GM12864 (cell line): ENCODE data around the gene PADI2.

Experiments
- DNase-seq: peaks from one replicate; pipeline ENCODE4 v3.0.0-alpha.2; 2011; ENCODE audit warnings: low read depth
- H3K4me3 ChIP-seq: 2 replicates; pipeline ENCODE4 v1.5.1; 2011; ENCODE audit warnings: mild to moderate bottlenecking, low read depth, low read length, control low read depth
- TF ChIP-seq, protein P1 (sequence below): IDR thresholded peaks from 2 replicates; pipeline ENCODE4 v1.5.1; 2011; ENCODE audit warnings: low read depth, mild to moderate bottlenecking, moderate library complexity, low read length, control low read depth, inconsistent platforms; ENCODE audit errors: missing control alignments

PADI2 gene

DNA sequence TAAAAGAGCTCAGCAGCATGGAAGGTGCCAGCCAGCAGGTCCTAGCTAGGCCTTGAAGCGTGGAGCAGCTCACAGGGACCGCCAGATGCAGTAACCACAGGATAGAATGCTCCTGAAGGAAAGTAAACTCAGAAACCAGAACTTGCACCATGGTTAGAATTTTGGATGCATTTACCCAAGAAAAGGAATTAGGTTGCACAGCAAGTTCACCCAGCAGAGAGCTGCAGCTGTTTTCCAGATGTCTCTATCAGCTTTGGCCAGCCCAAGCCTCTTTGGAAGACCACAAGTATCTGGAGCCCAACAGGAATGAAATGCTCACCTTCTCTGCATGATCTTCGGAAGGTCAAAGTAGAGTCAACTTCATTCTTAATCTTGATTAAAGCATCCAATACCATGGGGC, 86.5 kb downstream of the PADI2 start:
- H3K4me3 ChIP-seq = no peak overlapping the region
- TF ChIP-seq, protein P1, sequence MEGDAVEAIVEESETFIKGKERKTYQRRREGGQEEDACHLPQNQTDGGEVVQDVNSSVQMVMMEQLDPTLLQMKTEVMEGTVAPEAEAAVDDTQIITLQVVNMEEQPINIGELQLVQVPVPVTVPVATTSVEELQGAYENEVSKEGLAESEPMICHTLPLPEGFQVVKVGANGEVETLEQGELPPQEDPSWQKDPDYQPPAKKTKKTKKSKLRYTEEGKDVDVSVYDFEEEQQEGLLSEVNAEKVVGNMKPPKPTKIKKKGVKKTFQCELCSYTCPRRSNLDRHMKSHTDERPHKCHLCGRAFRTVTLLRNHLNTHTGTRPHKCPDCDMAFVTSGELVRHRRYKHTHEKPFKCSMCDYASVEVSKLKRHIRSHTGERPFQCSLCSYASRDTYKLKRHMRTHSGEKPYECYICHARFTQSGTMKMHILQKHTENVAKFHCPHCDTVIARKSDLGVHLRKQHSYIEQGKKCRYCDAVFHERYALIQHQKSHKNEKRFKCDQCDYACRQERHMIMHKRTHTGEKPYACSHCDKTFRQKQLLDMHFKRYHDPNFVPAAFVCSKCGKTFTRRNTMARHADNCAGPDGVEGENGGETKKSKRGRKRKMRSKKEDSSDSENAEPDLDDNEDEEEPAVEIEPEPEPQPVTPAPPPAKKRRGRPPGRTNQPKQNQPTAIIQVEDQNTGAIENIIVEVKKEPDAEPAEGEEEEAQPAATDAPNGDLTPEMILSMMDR = no peak
- DNase-seq = no peak

GRCh38 chr1:17031436-17031835, 87.8 kb downstream of the PADI2 start:
- DNase-seq = no peak
- H3K4me3 ChIP-seq = no peak overlapping the region

DNA sequence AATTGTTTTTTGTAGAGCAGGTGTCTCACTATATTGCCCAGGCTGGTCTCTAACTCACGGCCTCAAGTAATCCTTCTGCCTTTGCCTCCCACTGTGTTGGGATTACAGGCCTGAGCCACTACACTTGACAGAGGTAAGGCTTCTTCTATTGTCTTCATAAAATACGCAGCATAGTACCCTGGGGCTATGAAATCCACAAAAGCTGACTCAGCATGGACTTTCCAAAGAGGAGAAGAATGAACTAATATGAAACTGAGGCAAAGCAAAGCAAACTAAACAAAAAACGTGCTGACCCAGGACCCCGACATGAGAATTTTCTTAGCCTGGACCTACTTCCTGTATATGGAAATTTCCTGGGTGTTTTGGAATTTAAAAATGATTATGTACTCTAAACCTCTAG, 89.0 kb downstream of the PADI2 start:
- no peak for DNase-seq
- TF ChIP-seq, protein P1 = no peak
- H3K4me3 ChIP-seq = no peak overlapping the region

More at GRCh38 chr1:17031436-17031835, 87.8 kb downstream of the PADI2 start:
- TF ChIP-seq, protein P1 = no peak

- TF ChIP-seq, protein P1 = no peak
- DNase-seq = no peak
- H3K4me3 ChIP-seq = no peak overlapping the region
These were observed 90.5 kb downstream of the PADI2 start for GRCh38 chr1:17028662-17029188.

GRCh38 chr1:17027900-17028299, 91.4 kb downstream of the PADI2 start:
- TF ChIP-seq, protein P1 = no peak
- DNase-seq = no peak

DNA sequence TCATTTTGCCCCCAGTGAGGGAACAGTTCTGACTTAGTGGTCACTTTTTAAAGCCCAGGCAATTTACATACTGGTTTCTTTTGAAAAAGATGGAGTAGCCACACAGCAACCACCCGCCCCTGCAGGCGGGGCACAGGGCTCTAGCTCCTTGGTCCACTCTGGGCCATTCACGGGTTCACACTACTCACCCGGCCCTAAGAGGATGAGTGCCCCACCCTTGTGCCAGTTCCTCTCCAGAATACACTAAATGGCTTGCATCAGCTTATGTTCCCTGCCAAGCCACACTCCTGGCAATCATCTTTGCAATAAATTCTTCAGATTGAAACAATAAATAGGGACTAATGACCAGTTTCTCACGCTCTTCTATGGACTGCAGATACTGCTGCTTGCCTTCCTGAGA, 91.8 kb downstream of the PADI2 start:
- no peak overlapping the region for H3K4me3 ChIP-seq
- TF ChIP-seq, protein P1 = no peak
- DNase-seq = no peak

More at GRCh38 chr1:17027900-17028299, 91.4 kb downstream of the PADI2 start:
- no peak overlapping the region for H3K4me3 ChIP-seq

DNA sequence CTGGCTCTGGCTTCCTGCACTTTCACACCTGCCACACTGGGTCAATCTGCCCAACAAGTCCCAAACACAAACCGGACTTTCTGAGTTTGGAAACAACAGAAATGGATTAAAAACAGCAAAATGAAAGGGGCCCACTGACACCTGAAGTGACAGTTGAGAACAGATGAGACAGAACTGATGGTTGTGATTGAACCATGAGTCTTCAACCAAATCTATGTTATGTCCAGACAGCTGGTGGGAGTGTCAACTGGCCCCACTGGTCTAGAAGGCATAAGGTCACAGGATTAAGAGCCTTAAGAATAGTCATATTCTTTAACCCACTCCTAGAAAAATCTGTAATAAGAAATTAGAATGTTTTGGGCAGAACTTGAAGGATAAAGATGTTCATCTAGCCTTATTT, 94.5 kb downstream of the PADI2 start:
- DNase-seq = no peak
- TF ChIP-seq, protein P1 = no peak
- H3K4me3 ChIP-seq = no peak overlapping the region
